GM12892 (cell line): Measurements from ENCODE around the gene CACNA1C.
"Not testable (repeated sequence)": the region's sequence is repeated elsewhere in the genome, so short reads cannot be mapped to it uniquely, and the experiment has no call there.

Source experiments
- POLR2A ChIP-seq: IDR thresholded peaks from 2 replicates; pipeline ENCODE4 v1.6.1; 2011; ENCODE audit warnings: low read depth, low read length, control low read depth
- POLR2AphosphoS5 ChIP-seq: IDR thresholded peaks from 2 replicates; pipeline ENCODE4 v1.6.1; 2011; ENCODE audit warnings: low read depth, low read length, control low read depth
- TAF1 ChIP-seq: IDR thresholded peaks from 2 replicates; pipeline ENCODE4 v1.6.1; 2011; ENCODE audit warnings: low read depth, mild to moderate bottlenecking, control low read depth, low read length, borderline replicate concordance

GRCh38 chr12:2684026-2684325 is 631.2 kb downstream of the CACNA1C start:
- not testable (repeated sequence) for TF ChIP-seq TAF1, POLR2AphosphoS5, POLR2A
